AG04449 (cell line): Measurements from ENCODE around the gene CHMP4B.

ENCODE experiments used
- CTCF ChIA-PET: fragments of 350-600 bp; formaldehyde crosslinking; extraction: SDS; loops from one replicate; lab custom pipeline; 2021; ENCODE audit warnings: antibody characterized with exemption; lab: Yijun Ruan, JAX
- POLR2A ChIA-PET: fragments of 400-600, 350-600 bp; formaldehyde crosslinking; extraction: SDS; loops from one replicate; lab custom pipeline; 2020; ENCODE audit warnings: antibody characterized with exemption, inconsistent platforms; lab: Yijun Ruan, JAX
- DNase-seq: peaks from one replicate; pipeline ENCODE4 v3.0.0-alpha.2; 2010; ENCODE audit warnings: low read depth, low spot score
- H3K4me3 ChIP-seq: 2 replicates; pipeline ENCODE4 v1.5.1; 2011; ENCODE audit warnings: low read depth, mild to moderate bottlenecking, control low read depth, low read length
- CTCF ChIP-seq: IDR thresholded peaks from one replicate; pipeline ENCODE4 v1.5.1; 2011; ENCODE audit warnings: mild to moderate bottlenecking, moderate library complexity, low read length, control low read depth, inconsistent platforms; ENCODE audit not compliant: insufficient read depth; ENCODE audit errors: missing control alignments

The CHMP4B gene

GRCh38 chr20:33874129-33874528, 63.0 kb downstream of the CHMP4B start:
- H3K4me3 ChIP-seq, result no peak overlapping the region
- POLR2A ChIA-PET, result no interaction called here
- TF ChIP-seq CTCF, result no peak
- CTCF ChIA-PET, result interaction anchor here (1.6 to 2.2 kb wide), 2 partner anchors 11 to 194 kb away, joined by 5 to 12 read pairs; no protein-coding TSS in a partner anchor
- DNase-seq, result no peak

- DNase-seq, result no peak
- TF ChIP-seq CTCF, result no peak
- POLR2A ChIA-PET, result no interaction called here
- no peak overlapping the region for H3K4me3 ChIP-seq
- CTCF ChIA-PET, result interaction anchor here (3.1 kb wide), 1 partner anchor 12 kb away, joined by 11 read pairs; no protein-coding TSS in a partner anchor
These were observed 63.9 kb downstream of the CHMP4B start for GRCh38 chr20:33875055-33875454.

GRCh38 chr20:33875534-33876026, 64.4 kb downstream of the CHMP4B start:
- ChIA-PET POLR2A (no interaction called here), CTCF (interaction anchor here (1.1 to 3.1 kb wide), 2 partner anchors 12 to 64 kb away, joined by 3 to 11 read pairs; no protein-coding TSS in a partner anchor)
- H3K4me3 ChIP-seq, result no peak overlapping the region
- DNase-seq, result no peak
- TF ChIP-seq CTCF, result no peak

- TF ChIP-seq CTCF, result no peak
- no peak for DNase-seq
- no peak overlapping the region for H3K4me3 ChIP-seq
- ChIA-PET CTCF (interaction anchor here (1.0 kb wide), 1 partner anchor 17 kb away, joined by 3 read pairs; no protein-coding TSS in a partner anchor), POLR2A (no interaction called here)
These were observed 67.4 kb downstream of the CHMP4B start for GRCh38 chr20:33878583-33878982.

GRCh38 chr20:33880396-33880795, 69.2 kb downstream of the CHMP4B start:
- CTCF ChIA-PET, result no interaction called here

GRCh38 chr20:33881989-33882388, 70.8 kb downstream of the CHMP4B start:
- ChIA-PET CTCF (no interaction called here), POLR2A (no interaction called here)
- TF ChIP-seq CTCF, result no peak
- H3K4me3 ChIP-seq, result no peak overlapping the region
- DNase-seq, result no peak

More at GRCh38 chr20:33880396-33880795, 69.2 kb downstream of the CHMP4B start:
- no peak overlapping the region for H3K4me3 ChIP-seq
- POLR2A ChIA-PET, result no interaction called here
- TF ChIP-seq CTCF, result no peak
- no peak for DNase-seq
